Large intestine (tissue), 3 donors: ENCODE data around the gene F12. TPM values are rescaled to one million over a fixed set of nuclear protein-coding genes. Genes with fewer than 3 reads are reported as not detected.
A peak's percentile ranks its signal among the peaks of the same experiment; 100 is the strongest.

Experiments
- DNase-seq, 2 donors: peaks; one replicate each; pipeline versions ENCODE4 v3.0.0 to v3.0.0-alpha.2; 2013
- H3K27ac ChIP-seq: one replicate; pipeline ENCODE4 v1.5.1; 2013; ENCODE audit warnings: low read length
- H3K27me3 ChIP-seq: 2 replicates; pipeline ENCODE4 v1.6.1; 2013; ENCODE audit warnings: low read length; ENCODE audit not compliant: control insufficient read depth, insufficient read depth
- H3K36me3 ChIP-seq: 2 replicates; pipeline ENCODE4 v1.6.1; 2013; ENCODE audit warnings: low read length; ENCODE audit not compliant: control insufficient read depth, insufficient read depth
- H3K4me1 ChIP-seq: one replicate; pipeline ENCODE4 v1.6.1; 2013; ENCODE audit warnings: low read length; ENCODE audit not compliant: control insufficient read depth, insufficient read depth
- H3K4me3 ChIP-seq: one replicate; pipeline ENCODE4 v1.5.1; 2013; ENCODE audit warnings: low read length
- H3K9me3 ChIP-seq: one replicate; pipeline ENCODE4 v1.6.1; 2013; ENCODE audit warnings: mild to moderate bottlenecking, low read depth, low read length, moderate library complexity; ENCODE audit not compliant: control insufficient read depth
- WGBS: methylation state at CpG from one replicate; pipeline ENCODE4 v1.1.5; 2013; ENCODE audit warnings: low lambda C conversion rate; ENCODE audit not compliant: insufficient coverage; 5-methylcytosine and 5-hydroxymethylcytosine counted together
- polyA plus RNA-seq: library from polyadenylated mRNA; unstranded; fragments of 120-200 nt; gene quantifications from one replicate; pipeline ENCODE4 v1.2.1, GENCODE V29; 2013

Gene F12
- polyA plus RNA-seq, 1 donor = 1.0 TPM

DNA sequence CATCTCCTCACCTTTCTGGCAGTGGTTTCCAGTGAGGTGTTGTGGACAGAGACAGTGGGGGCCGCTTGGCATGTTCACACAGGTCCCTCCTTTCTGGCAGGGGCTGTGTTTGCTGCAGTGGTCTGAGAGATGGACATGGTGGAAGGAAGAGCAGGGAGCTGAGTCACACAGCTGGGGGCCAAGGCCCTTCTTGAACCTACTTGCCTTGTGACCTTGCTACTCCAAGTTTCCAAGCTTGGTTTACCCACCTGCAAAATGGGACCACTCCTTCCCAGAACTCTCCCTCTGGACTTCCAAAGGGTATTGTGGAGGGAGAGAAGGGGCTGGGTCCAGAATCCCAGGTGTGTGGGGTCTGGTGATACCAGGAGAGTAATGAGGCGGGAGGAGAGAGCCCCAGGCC is 4.1 kb downstream of the F12 start:
- peaks cover 30% of the 10 kb centered on the region for H3K4me1 ChIP-seq
- peaks cover 72% of the 10 kb centered on the region for H3K27me3 ChIP-seq
- no CpG with 5 or more reads among the region's 2 CpGs for WGBS
- H3K4me3 ChIP-seq = no peak overlapping the region
- H3K27ac ChIP-seq = no peak overlapping the region
- H3K36me3 ChIP-seq = no peaks in the 10 kb centered on the region
- peaks cover 15% of the 10 kb centered on the region for H3K9me3 ChIP-seq
- DNase-seq = no peak

DNA sequence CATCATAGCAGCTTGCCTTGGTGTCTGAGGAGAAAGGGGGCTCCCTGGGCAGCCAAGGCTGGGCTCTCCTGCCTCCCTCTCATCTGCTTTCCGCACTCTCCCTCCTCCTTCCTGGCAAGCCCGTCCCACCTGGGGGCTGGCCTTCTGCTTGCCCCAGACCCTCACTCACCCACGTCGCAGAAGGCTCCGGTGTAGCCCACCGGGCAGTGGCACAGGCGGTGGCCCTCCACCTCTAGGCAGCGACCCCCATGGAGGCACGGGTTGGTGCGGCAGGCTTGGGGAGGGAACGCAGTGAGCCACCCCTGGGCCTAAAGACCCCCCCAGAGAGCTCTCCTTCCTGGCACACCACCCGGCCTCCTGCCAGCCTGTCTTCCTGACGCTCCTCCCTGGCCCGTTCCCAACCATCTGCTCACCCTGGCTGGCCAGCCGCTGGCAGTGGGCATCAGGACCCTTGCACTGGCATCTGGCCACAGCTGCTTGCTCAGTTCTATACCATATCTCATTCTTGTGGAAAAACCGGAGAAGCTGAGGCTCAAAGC is 4.7 kb downstream of the F12 start:
- H3K9me3 ChIP-seq = peaks cover 18% of the 10 kb centered on the region
- H3K36me3 ChIP-seq = no peaks in the 10 kb centered on the region
- no peak for DNase-seq
- WGBS = no CpG with 5 or more reads among the region's 16 CpGs
- H3K27ac ChIP-seq = no peak overlapping the region
- H3K4me1 ChIP-seq = peaks cover 35% of the 10 kb centered on the region
- H3K27me3 ChIP-seq = peaks cover 78% of the 10 kb centered on the region
- H3K4me3 ChIP-seq = peak overlapping the region; percentile 46

DNA sequence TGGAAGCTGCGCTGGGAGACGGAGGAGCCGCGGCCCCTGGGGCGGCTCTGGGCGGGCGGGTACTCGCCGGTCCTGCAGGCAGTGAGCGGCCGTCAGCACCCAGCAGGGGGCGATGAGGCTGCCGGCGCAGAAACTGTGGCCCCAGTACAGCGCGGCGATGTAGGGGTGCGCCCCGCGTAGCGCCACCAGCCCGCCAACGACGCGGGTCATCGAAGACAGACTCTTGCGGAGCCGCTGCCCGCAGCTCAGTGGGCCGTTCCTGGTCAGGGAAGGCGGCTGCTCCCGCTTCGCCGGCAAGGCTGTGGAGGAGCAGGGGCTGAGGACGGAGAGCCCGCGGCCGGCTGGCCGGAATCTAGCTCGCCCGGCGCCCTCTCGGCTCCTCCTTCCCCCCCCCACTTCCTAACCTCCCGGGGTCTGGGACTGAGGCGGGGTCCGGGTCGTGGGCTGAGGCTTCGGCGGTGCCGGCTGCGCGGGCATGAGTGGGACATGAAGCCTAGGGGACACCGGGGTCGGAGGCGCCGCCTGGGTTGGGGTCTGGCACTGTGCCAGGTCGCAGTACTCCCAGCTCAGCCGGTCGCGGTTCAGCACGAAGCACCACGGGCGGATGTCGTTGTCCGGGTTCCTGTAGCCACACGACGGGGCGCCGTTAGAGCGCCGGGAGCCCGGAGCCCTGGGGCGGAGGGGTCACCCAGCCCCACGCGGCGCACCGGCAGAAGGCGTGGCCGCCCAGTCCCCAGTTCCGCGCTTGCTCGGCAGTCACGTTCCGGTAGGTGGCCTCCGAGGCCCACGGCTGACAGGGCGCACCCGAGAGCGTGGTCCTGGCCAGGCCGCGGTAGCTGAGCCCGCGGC is 5.3 kb downstream of the F12 start:
- no peak overlapping the region for H3K27ac ChIP-seq
- H3K36me3 ChIP-seq = no peaks in the 10 kb centered on the region
- peak overlapping the region; percentile 46 for H3K4me3 ChIP-seq
- peaks cover 18% of the 10 kb centered on the region for H3K9me3 ChIP-seq
- peaks cover 36% of the 10 kb centered on the region for H3K4me1 ChIP-seq
- no CpG with 5 or more reads among the region's 93 CpGs for WGBS
- peak; percentile 77 to 81 for DNase-seq
- H3K27me3 ChIP-seq = peaks cover 85% of the 10 kb centered on the region

GRCh38 chr5:177403102-177403791 is 6.1 kb downstream of the F12 start:
- no CpG with 5 or more reads among the region's 61 CpGs for whole genome bisulfite sequencing
- peaks cover 89% of the 10 kb centered on the region for H3K27me3 ChIP-seq

DNA sequence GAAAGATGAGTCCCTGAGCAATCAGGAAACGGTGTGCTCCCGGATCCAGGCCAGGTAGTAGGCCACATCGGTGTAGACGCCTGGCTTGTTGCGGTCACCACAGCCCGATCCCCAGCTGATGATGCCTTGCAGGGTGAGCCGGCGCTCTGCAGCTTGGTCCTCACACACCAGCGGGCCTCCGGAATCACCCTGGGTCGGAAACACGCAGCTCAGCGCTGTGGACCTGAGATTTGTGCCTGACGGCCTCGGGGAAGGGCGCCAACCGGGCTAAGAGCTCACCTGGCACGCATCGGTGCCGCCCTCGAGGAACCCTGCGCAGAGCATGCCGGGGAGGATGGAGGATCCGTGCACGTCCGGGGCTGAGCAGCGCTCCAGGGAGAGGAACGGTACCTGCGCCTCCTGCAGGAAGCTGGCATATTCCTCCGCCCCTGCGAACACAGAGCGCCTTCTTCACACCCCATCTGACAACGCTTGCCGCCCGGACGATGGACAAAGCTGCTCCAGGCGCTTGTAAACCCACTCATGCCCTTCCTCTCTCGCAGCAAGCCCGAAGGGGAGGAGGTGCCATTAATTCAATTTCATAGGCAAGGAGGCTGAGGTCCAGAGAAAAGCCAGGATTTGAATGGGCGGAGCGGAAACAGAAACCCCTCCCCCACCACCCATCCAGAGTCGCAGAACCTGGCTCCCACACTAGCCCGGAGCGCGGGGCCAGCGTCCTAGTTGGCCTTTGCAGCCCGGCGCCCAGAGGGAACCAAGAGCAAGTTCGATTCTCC is 6.9 kb downstream of the F12 start:
- H3K4me3 ChIP-seq = peak overlapping the region; percentile 46
- H3K4me1 ChIP-seq = peaks cover 36% of the 10 kb centered on the region
- no CpG with 5 or more reads among the region's 49 CpGs for WGBS

More at GRCh38 chr5:177403102-177403791, 6.1 kb downstream of the F12 start:
- Histone ChIP-seq H3K4me3 (peak overlapping the region; percentile 46), H3K27ac (no peak overlapping the region), H3K9me3 (peaks cover 18% of the 10 kb centered on the region), H3K36me3 (no peaks in the 10 kb centered on the region), H3K4me1 (peaks cover 36% of the 10 kb centered on the region)
- peak in 1 of 2 donors; percentile 47 for DNase-seq

GRCh38 chr5:177399997-177400868 is 9.1 kb downstream of the F12 start, which contains the start of gene PFN3:
TSS of gene PFN3 (minus strand) at chr5:177400661. CDS start at chr5:177400576, 85 bp downstream.
- no peaks in the 10 kb centered on the region for H3K36me3 ChIP-seq
- H3K4me3 ChIP-seq = no peak within 1 kb of the TSS
- no peak within 1 kb of the TSS for H3K27ac ChIP-seq
- H3K9me3 ChIP-seq = peaks cover 18% of the 10 kb centered on the region
- WGBS = no CpG with 5 or more reads among the region's 92 CpGs
- peak; percentile 45 to 53 for DNase-seq
- H3K27me3 ChIP-seq = peaks cover 88% of the 10 kb centered on the region
- H3K4me1 ChIP-seq = peaks cover 36% of the 10 kb centered on the region

More for the DNA sequence above, 6.9 kb downstream of the F12 start:
- peaks cover 18% of the 10 kb centered on the region for H3K9me3 ChIP-seq
- no peak overlapping the region for H3K27ac ChIP-seq
- no peaks in the 10 kb centered on the region for H3K36me3 ChIP-seq
- H3K27me3 ChIP-seq = peaks cover 93% of the 10 kb centered on the region
- DNase-seq = peak; percentile 75 to 83

GRCh38 chr5:177397875-177398390 is 11.4 kb downstream of the F12 start:
- H3K4me3 ChIP-seq = no peak overlapping the region
- no peaks in the 10 kb centered on the region for H3K36me3 ChIP-seq
- H3K27me3 ChIP-seq = peaks cover 68% of the 10 kb centered on the region
- peaks cover 6% of the 10 kb centered on the region for H3K9me3 ChIP-seq
- no peak overlapping the region for H3K27ac ChIP-seq
- peaks cover 18% of the 10 kb centered on the region for H3K4me1 ChIP-seq
- no peak for DNase-seq
- no CpG with 5 or more reads among the region's 16 CpGs for WGBS

- H3K9me3 ChIP-seq = peaks cover 6% of the 10 kb centered on the region
- peaks cover 57% of the 10 kb centered on the region for H3K27me3 ChIP-seq
- H3K4me1 ChIP-seq = peaks cover 10% of the 10 kb centered on the region
- no peaks in the 10 kb centered on the region for H3K36me3 ChIP-seq
- no peak overlapping the region for H3K27ac ChIP-seq
- no peak for DNase-seq
- no CpG with 5 or more reads among the region's 10 CpGs for WGBS
- no peak overlapping the region for H3K4me3 ChIP-seq
Observed at GRCh38 chr5:177396807-177397206, 12.6 kb downstream of the F12 start.

DNA sequence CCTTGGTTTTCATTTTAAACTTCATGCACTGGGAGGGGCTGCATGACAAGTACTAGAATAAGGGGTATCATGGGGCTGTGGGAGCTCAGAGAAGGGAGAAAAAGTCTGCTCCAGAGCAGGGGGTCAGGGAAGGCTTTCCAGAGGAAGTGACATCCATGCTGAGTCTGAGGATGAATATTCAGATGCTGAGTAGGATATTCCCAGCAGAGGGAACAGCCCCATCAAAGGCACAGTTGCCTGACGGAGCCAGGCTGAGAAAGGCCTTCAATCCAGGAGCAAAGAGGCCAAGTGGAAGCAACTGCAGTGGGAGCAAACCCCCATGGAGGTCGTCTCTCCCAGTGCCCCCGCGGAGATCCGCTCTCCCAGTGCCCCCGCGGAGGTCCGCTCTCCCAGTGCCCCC is 13.3 kb downstream of the F12 start:
- no peaks in the 10 kb centered on the region for H3K36me3 ChIP-seq
- H3K27ac ChIP-seq = no peak overlapping the region
- no peak overlapping the region for H3K4me3 ChIP-seq
- no CpG with 5 or more reads among the region's 8 CpGs for WGBS
- H3K4me1 ChIP-seq = peaks cover 10% of the 10 kb centered on the region
- peaks cover 50% of the 10 kb centered on the region for H3K27me3 ChIP-seq
- peaks cover 6% of the 10 kb centered on the region for H3K9me3 ChIP-seq
- DNase-seq = no peak
